IPS-15b (cell line): Measurements from ENCODE around the gene MAP3K5.

Source experiments
- H3K27me3 ChIP-seq: one replicate; pipeline ENCODE4 v1.6.1; 2013; ENCODE audit warnings: low read length; ENCODE audit not compliant: control insufficient read depth, insufficient read depth
- H3K36me3 ChIP-seq: one replicate; pipeline ENCODE4 v1.6.1; 2013; ENCODE audit warnings: low read length; ENCODE audit not compliant: control insufficient read depth, insufficient read depth
- H3K4me1 ChIP-seq: one replicate; pipeline ENCODE4 v1.6.1; 2013; ENCODE audit warnings: mild to moderate bottlenecking, low read length; ENCODE audit not compliant: control insufficient read depth, insufficient read depth
- H3K4me3 ChIP-seq: one replicate; pipeline ENCODE4 v1.5.1; 2013; ENCODE audit warnings: low read depth, low read length
- H3K9ac ChIP-seq: one replicate; pipeline ENCODE4 v1.6.1; 2013; ENCODE audit warnings: low read depth, mild to moderate bottlenecking, low read length
- H3K9me3 ChIP-seq: one replicate; pipeline ENCODE4 v1.6.1; 2013; ENCODE audit warnings: mild to moderate bottlenecking, low read length; ENCODE audit not compliant: control insufficient read depth, insufficient read depth

Gene MAP3K5

GRCh38 chr6:136528477-136528876, 263.8 kb downstream of the MAP3K5 start:
- Histone ChIP-seq H3K4me3 (no peak overlapping the region), H3K4me1 (peaks cover 47% of the 10 kb centered on the region), H3K9ac (no peak overlapping the region), H3K36me3 (no peaks in the 10 kb centered on the region), H3K27me3 (no peaks in the 10 kb centered on the region), H3K9me3 (no peaks in the 10 kb centered on the region)

DNA sequence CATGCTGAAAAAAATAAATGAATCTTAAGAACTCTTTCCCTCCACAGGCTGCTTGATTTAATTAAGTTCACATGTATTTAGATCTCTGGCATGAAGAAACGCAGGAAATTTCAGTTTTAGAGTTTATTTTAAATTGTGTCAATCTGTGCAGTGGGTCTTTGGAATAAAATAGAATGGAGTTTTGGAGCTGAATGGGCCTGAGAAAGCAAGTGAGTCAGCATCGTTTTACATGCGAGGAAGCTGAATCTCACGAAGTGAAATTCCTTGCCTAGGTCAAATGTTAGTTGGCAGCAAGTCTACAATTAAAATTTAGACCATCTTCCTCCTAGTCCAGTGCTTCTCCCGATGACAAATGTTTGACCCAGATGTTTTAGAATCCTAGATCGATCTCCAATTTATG, 264.4 kb downstream of the MAP3K5 start:
- Histone ChIP-seq H3K27me3 (no peaks in the 10 kb centered on the region), H3K4me3 (no peak overlapping the region), H3K9me3 (no peaks in the 10 kb centered on the region), H3K4me1 (peaks cover 47% of the 10 kb centered on the region), H3K36me3 (no peaks in the 10 kb centered on the region), H3K9ac (no peak overlapping the region)

DNA sequence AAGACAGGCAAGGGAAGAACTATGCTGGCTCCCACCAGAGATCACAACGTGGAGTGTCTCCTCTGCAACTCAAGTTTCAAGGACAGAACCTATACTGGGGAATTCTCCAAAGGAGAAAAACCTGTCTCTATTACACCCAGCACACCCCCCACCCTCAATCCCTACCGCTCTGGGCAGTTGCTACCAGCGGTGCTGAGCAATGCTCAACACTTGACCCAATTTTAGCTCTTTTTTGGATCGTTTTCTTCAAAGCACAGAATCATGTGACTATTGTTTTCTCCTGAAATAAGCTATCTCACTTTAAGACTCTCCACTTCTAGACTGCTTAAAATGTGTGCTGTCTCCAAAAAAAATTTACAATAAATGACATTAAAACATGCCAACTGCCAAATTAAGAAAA, 265.3 kb downstream of the MAP3K5 start:
- H3K36me3 ChIP-seq = no peaks in the 10 kb centered on the region
- no peaks in the 10 kb centered on the region for H3K27me3 ChIP-seq
- H3K4me1 ChIP-seq = peaks cover 47% of the 10 kb centered on the region
- no peak overlapping the region for H3K4me3 ChIP-seq
- H3K9ac ChIP-seq = no peak overlapping the region
- no peaks in the 10 kb centered on the region for H3K9me3 ChIP-seq

DNA sequence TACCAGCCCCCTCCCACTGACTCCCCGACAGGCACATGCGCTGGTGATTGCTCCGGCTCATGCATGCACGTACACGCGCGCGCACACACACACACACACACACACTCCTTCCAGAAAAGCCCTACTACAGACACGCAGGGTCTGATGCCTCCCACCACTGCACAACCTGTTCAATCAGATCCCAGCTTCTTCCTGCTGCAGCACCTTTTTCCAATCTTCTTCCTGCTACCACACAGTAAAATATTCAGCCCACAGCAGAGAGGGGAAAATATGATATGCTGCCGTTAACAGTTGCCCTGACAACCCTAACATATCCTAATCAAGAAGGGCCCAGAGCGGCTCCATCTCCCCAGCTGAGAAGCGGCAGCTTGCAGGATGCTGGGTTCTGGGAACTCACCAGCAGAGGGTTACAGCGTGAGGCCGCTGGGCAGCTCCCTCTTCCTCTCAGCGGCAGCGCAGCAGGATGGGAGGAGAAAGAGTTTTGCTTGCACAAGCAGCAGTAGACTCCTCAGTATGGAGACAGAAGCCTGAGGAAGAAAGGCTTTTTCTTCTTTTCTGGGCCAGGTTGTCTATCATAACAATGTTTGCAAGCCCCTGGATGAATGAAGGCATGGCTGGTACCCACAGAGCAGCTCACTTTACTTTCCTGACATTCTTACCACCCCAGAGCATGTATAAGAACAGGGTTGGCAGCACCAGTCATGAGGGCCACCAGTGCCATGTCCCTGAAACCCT, 265.9 kb downstream of the MAP3K5 start:
- H3K9me3 ChIP-seq = no peaks in the 10 kb centered on the region
- H3K27me3 ChIP-seq = no peaks in the 10 kb centered on the region
- H3K9ac ChIP-seq = no peak overlapping the region
- H3K4me1 ChIP-seq = peaks cover 44% of the 10 kb centered on the region
- H3K36me3 ChIP-seq = no peaks in the 10 kb centered on the region
- H3K4me3 ChIP-seq = no peak overlapping the region

DNA sequence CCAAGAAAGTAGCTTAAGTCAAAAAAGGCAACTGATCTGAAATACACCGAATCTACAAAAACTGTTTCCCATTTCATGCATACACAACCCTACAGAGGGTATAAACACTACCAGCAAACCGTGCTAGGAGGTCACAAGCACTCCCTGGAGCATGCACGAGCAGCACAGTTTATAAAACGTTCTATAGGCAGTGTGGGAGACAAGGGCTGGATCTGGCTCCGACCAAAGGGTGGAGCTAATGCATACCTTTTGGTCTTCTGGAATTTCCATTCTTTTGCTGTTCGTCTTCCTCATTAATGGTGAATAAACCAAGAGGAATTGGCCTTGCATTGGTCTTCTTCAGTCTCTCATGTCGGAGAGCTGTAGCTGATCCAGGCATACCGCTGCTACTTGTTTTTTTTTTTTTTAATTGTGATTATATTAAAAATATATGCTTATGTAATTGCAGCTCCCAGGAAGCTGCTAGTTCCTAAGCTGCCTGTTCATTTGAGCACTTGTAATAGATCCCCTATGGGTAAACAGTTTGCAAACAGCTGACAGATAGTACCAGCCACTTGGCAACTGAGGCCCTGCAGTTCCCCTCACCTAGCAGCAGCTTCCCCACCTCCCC, 266.6 kb downstream of the MAP3K5 start:
- Histone ChIP-seq H3K27me3 (no peaks in the 10 kb centered on the region), H3K36me3 (no peaks in the 10 kb centered on the region), H3K9ac (no peak overlapping the region), H3K4me1 (peaks cover 39% of the 10 kb centered on the region), H3K9me3 (no peaks in the 10 kb centered on the region), H3K4me3 (no peak overlapping the region)

GRCh38 chr6:136524936-136525413, 267.3 kb downstream of the MAP3K5 start:
- Histone ChIP-seq H3K4me3 (no peak overlapping the region), H3K9ac (no peak overlapping the region), H3K36me3 (no peaks in the 10 kb centered on the region), H3K9me3 (no peaks in the 10 kb centered on the region), H3K4me1 (peaks cover 43% of the 10 kb centered on the region), H3K27me3 (no peaks in the 10 kb centered on the region)

DNA sequence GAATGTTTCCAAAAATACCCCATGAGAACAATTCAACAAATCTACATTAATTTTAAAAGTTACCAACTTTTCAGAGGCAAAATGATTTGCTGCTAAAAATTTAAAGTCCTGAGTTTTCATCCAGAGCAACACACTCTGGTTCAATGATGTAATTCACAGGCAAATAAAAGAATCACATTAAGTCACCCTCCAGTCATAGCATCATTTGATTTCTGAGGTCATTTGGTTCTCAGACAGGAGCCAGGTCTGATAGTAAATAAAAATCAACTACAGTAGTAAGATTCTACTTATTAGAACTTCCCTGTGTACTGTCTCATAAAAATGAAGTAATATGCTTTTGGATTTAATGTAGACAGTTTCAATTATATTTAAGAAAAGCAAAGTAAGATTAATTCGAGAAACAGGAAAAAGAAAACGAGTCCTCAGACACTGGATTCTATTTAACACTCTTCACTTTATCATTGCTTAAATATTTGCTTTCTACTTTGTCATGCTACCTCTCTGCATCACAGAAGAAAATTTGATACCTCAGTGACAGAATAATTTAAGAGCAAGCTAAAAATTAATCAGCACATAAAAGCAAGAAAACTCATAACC, 267.8 kb downstream of the MAP3K5 start:
- Histone ChIP-seq H3K27me3 (no peaks in the 10 kb centered on the region), H3K9ac (no peak overlapping the region), H3K4me3 (no peak overlapping the region), H3K9me3 (no peaks in the 10 kb centered on the region), H3K4me1 (peaks cover 44% of the 10 kb centered on the region), H3K36me3 (no peaks in the 10 kb centered on the region)

DNA sequence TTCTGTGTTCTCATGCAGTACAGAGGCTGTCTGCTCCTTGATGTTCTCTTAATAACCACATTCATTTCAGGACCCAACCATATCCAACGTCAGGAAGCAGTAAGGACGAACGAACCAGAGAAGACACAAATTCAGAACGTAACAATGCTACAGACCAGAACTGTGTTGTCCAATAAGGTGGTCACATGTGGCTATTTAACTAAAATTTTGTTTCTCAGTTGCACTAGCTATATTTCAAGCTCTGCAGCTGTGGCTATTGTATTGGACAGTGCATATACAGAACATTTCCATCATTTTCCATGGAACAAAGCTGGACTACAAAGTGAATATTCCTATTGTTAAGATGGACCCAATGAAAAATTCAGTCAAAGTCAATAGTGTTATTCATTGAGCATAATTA, 269.1 kb downstream of the MAP3K5 start:
- Histone ChIP-seq H3K9ac (no peak overlapping the region), H3K27me3 (no peaks in the 10 kb centered on the region), H3K4me1 (peaks cover 38% of the 10 kb centered on the region), H3K9me3 (no peaks in the 10 kb centered on the region), H3K4me3 (no peak overlapping the region), H3K36me3 (no peaks in the 10 kb centered on the region)

DNA sequence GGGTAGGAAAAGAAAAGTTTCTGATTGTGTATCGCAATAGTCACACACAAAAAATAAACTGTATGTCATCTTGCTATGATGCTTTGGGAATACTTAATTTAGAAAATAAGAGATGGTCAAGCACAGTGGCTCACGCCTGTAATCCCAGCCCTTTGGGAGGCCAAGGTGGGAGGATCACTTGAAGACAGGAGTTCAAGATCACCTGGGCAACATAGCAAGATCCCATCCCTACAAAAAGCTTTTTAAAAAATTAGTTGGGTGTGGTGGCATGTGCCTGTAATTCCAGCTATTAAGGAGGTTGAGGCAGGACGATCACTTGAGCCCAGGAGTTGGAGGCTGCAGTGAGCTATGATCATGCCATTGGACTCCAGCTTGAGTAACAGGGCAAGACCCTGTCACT, 269.6 kb downstream of the MAP3K5 start:
- Histone ChIP-seq H3K9me3 (no peaks in the 10 kb centered on the region), H3K36me3 (no peaks in the 10 kb centered on the region), H3K9ac (no peak overlapping the region), H3K4me1 (peaks cover 33% of the 10 kb centered on the region), H3K4me3 (no peak overlapping the region), H3K27me3 (no peaks in the 10 kb centered on the region)

GRCh38 chr6:136521911-136522310, 270.4 kb downstream of the MAP3K5 start:
- Histone ChIP-seq H3K9me3 (no peaks in the 10 kb centered on the region), H3K27me3 (no peaks in the 10 kb centered on the region), H3K9ac (no peak overlapping the region), H3K4me1 (peaks cover 30% of the 10 kb centered on the region), H3K4me3 (no peak overlapping the region), H3K36me3 (no peaks in the 10 kb centered on the region)

DNA sequence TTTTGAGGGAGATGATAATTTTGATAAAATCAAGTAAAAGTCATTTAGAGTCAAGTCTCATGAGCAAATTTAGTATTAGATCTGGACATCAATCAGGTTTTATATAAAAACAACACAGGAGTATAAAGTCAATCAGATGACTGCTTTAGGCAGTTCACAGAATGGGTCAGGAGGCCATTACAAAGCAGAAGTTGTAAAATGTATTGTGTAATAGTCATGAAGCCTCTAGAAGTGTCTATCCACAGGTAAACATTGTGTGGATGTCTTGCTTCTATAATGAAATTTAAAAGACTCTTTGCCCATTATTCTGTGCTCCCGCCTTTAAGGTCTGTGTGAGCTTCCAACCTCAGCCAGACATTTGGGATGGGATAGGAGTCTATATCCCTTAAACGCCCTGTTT, 270.9 kb downstream of the MAP3K5 start:
- Histone ChIP-seq H3K27me3 (no peaks in the 10 kb centered on the region), H3K4me3 (no peak overlapping the region), H3K9ac (no peak overlapping the region), H3K9me3 (no peaks in the 10 kb centered on the region), H3K36me3 (no peaks in the 10 kb centered on the region), H3K4me1 (peaks cover 25% of the 10 kb centered on the region)

GRCh38 chr6:136520517-136520916, 271.8 kb downstream of the MAP3K5 start:
- H3K9ac ChIP-seq = no peak overlapping the region
- peaks cover 18% of the 10 kb centered on the region for H3K4me1 ChIP-seq
- no peaks in the 10 kb centered on the region for H3K27me3 ChIP-seq
- no peak overlapping the region for H3K4me3 ChIP-seq
- no peaks in the 10 kb centered on the region for H3K36me3 ChIP-seq
- H3K9me3 ChIP-seq = no peaks in the 10 kb centered on the region
